Activated CD4-positive, alpha-beta T cell treated with anti-CD3 and anti-CD28 coated beads, Interleukin-2, Interleukin-4, amounts not matched to agents 100 ng/mL and 50 ng/mL, durations not matched to agents 16 hours and 8 hours (primary cell): Measurements from ENCODE around the gene SLC2A10.

ENCODE experiments used
- DNase-seq: peaks from one replicate; pipeline ENCODE4 v3.0.0-alpha.2; 2020; ENCODE audit warnings: low spot score

Gene SLC2A10

GRCh38 chr20:46735436-46735835 is 26.0 kb downstream of the SLC2A10 start:
- no peak for DNase-seq

GRCh38 chr20:46739431-46740213 is 30.2 kb downstream of the SLC2A10 start:
- DNase-seq, result no peak

GRCh38 chr20:46740214-46740609 is 30.8 kb downstream of the SLC2A10 start:
- no peak for DNase-seq

- no peak for DNase-seq
These were observed 32.6 kb downstream of the SLC2A10 start for GRCh38 chr20:46741924-46742668.

DNA sequence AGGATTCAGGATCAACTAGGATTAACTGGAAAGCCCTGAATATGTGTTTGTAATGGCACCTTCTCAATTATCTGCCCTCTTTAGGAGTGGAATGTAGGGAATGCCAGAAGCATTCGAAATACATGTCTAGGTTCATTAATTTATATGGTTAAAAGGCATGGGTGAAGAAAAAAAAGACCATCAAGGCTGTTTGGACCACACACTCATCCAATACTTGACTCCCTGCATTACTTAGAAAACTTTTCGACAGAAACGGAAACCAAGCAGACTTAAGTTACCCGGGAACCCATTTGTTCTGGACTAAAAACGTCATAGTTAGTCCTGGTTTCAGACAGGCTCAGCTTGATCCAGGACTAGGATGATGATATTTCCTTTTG is 33.2 kb downstream of the SLC2A10 start:
- no peak for DNase-seq

DNA sequence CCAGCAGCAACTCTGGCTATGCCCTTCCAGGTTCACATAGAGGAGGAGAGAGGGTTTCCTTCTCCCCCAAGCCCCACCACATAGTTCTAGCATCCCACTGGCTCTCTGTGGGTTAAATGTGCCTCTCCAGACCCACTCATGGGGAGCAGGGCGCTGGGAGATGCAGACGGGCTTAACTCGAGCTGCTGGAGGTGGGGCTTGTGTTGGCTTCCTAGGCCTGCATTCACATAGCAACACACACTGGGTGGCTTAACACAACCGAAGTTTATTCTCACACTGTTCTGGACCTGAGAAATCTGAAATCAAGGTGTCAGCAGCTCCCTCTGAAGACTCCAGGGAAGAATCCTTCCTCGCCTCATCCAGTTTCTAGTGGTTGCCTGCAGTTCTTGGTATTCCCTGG is 33.6 kb downstream of the SLC2A10 start:
- no peak for DNase-seq

GRCh38 chr20:46746956-46747526 is 37.6 kb downstream of the SLC2A10 start:
- no peak for DNase-seq

DNA sequence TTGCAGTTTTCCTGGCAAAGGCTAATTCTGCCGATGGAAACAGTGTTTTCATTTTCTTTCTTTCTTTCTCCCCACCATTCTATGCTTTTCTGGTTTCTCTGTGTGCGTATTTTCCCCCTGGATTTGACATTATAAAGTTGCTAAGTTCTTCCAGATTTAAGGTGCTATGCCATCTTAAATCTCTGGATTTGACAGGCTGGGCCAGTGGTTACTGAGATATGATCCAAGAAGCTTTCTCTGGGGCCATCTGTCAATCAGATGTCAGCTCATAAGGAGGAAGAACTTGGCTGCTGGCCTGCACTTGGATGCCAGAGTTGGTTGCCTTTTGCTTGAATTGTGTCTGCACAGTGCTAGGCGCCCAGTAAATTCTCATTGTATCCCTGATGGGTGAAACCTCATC is 39.7 kb downstream of the SLC2A10 start:
- DNase-seq, result no peak

GRCh38 chr20:46751856-46752255 is 42.4 kb downstream of the SLC2A10 start:
- DNase-seq, result no peak

GRCh38 chr20:46752728-46753127 is 43.3 kb downstream of the SLC2A10 start:
- peak; percentile 54 for DNase-seq

- no peak for DNase-seq
These were observed 46.3 kb downstream of the SLC2A10 start for GRCh38 chr20:46755483-46756413.

GRCh38 chr20:46756419-46756818 is 47.0 kb downstream of the SLC2A10 start:
- DNase-seq, result no peak

- DNase-seq, result no peak
These were observed 47.7 kb downstream of the SLC2A10 start for GRCh38 chr20:46757135-46757534.

DNA sequence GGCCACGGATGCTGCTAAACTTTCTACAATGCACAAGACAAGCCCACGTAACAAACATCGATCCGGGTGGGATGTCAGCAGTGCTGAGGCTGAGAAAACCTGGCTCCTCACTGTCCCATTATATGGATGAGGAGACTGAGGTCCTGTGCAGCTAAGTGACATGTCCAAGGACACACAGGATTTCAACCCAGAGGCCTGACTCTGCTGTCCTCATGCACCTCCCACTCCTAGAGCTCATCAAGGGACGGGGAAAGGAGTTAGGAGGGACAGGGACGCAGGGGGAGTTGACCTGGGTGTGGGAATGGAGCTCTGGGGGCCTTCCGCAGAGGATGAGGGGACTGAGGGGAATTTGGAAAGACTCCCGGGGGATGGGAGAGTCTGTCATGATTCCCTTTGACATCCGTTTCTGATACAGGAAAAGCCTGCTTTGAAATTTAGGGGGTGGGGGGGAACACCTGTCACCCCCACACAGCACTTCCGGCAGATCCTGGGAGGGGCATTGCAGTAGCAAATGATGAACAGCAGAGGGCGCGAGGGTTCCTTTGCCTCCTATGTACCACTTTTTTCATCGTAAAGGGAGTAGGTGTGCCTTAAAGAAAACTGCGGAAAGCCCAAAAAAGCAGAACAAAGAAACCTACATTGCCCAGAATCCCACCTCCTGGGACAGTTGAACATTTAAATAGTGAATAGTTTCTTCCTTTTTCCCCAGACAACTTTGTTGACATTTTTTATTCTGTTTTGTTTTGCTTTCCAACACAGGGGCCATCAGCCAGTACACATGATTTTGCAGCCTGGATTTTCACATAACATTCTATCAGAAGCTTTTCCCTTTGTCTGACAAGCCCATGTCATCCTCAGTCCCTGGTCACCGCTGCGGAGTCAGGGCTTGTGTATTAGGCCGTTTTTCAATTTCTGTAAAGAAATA is 48.6 kb downstream of the SLC2A10 start:
- DNase-seq, result peak; percentile 60

DNA sequence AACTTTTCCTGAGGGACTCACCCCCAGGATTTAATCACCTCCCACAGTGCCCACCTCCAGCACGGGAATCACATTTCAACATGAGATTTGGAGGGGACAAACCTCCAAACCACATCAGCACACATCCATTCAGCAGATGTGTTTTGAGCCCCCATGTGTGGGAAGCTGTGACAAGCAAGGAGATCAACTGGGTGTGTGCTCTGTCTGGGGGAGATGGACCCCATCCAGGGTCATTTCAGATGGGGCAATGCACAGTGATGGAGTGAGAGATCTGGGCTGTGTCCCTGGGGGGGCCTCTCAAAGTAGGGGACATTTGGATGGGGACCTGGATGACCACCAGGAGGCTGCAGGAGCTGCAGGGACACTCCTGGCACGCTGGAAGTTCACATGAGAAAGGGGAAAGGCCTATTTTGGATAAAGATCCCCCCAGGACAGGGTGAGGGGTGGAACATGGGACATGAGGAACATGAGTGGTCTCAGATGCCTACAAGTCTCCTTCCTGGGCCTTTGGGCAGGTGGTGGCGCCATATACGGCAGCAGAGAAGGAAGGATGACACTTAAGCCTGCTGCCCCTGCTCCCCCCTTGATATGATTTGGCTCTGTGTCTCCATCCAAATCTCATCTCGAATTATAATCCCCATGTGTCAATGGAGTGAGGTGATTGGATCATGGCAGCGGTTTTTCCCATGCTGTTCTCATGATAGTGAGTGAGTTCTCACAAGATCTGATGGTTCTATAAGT is 49.6 kb downstream of the SLC2A10 start:
- DNase-seq, result no peak

DNA sequence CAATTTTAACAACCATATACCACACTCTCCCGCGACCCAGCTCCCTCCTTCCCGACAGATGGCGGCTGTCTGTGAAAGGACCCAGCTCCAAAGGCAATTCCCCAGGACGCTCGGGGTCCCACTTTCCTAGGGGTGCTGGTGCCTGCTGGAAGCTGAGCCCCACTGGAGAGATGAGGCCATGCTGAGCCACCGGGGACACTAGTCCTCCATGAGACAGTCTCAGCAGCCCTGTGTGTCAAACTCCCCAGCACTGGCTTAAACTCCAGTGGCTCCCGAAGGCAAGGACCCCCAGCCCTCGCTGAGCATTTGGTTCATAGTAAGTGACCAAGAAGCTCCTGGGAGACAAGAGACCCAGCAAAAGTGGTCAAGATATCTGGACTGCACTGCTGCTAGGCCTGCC is 52.1 kb downstream of the SLC2A10 start:
- no peak for DNase-seq

DNA sequence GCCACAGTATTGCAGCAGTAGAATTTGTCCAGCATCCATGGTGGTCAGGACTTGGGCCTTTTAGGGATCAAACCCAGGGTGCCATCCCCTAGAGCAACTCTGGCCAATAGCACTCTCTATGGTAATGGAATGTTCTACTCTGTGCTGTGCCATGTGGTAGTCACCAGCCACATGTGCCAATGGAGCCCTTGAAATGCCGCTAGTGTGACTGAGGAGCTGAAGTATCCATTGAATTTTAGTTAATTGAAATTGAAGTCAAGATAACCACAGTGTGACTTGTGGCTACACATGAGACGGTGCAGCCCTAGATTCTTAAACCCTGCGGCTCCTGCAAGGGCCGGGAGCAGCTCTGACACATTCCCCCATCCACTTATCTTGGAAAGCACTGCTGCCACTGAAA is 54.6 kb downstream of the SLC2A10 start:
- no peak for DNase-seq

DNA sequence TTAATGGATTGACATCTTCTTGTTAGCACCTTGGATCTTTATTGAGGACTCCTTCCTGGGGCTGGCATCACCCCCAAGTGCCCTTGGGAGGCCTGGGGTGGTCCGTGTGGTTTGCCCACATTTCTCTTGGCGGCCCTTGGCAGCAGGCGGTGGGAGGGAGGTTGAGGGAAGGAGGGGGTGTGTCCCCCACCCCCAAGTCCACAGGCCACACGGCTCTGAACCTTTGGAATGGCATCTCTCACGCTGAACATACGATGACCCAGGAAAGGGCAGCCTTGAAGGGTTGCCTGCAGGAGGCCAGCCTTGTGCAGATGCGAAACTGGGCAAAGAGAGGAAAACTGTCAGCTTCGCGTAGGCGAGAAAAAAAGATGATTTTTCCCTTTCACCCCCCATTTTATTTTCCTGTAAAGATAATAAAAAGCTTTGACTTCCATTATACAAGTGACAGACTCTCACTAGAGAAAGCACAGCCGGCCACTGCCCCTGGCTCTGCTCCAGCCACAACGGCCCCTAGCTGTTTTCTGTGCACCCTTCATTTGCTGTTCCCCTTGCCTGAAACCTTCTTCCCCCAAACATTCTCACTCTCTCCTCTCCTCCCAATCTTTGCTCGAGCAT is 56.2 kb downstream of the SLC2A10 start:
- no peak for DNase-seq

- peak; percentile 30 for DNase-seq
These were observed 57.8 kb downstream of the SLC2A10 start for GRCh38 chr20:46767127-46767761.
